GM18499 (cell line): ENCODE results near the gene ZNF134.

ENCODE experiments used
- ATAC-seq: cut with Tn5 transposase; IDR thresholded peaks from one replicate; pipeline ENCODE4 v1.9.1; 2021; ENCODE audit warnings: moderate number of reproducible peaks; ENCODE audit not compliant: insufficient read depth, unreplicated experiment

The ZNF134 gene

DNA sequence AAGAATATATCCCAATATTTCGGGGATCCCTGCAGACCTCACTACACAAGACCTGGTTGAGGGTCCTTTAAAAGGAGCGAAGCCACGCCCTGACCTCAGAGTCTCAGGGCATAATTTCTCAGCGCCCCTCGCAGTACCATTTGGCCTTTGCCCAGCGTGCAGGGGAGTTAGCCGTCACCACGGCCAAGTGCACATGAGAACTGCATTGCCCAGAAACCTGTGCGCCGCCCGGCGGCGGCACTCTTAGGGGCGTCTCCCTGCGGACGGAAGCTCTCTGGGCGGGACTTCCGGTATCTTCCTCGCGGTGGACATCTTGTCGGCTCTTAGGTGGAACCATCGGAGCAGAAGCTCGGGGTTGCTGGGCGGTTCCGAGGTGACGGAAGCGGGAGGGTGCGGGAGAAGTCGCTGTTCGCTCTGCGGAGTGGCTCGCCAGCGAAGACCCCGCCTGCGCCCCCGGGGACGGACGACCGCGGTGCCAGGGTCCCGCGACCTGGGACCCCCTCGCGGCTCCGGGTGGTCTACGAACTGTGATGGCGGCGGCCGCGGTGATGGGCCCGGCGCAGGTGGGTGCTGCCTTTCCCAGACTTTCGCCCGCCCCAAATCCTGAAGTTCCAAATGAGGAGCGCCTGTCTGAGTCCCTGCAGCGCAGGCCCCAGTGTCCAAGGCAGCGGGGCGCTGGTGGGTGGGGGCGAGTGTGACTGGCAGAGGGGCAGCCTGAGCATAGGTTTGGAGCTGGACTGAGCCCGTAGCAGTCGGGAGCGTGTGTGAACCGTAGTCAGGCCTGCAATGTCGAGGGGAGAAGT is at the start of gene ZNF134:
ZNF134 (plus strand) TSS at position 302 of the 803 bp plus-strand sequence. CDS start 5,227 bp downstream, outside the sequence.
- ATAC-seq, result no peak

GRCh38 chr19:57566396-57567265 is 47.4 kb upstream of the ZNF134 start:
- no peak for ATAC-seq

- no peak for ATAC-seq
Measured at GRCh38 chr19:57570707-57571106, 43.3 kb upstream of the ZNF134 start.

- ATAC-seq, result no peak
Measured at GRCh38 chr19:57572415-57572947, 41.6 kb upstream of the ZNF134 start.

DNA sequence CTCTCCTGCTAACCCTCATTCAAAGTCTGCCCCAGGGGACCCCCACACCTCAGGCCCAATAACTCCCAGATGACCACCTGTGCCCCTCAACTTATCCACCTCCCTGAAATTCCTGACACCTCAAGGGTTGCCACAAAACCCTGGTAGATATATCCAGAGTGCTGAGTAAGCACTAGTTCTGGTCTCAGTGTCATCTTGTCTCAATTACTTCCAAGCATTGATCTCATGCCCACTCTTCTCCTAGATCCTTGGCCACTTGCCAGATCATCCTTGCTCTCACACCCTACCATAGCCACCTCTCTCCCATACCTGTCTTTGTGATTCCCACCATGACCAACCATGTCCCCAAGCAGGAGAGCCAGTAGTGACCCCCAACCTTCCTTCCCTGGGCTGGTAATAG is 37.4 kb upstream of the ZNF134 start:
- no peak for ATAC-seq

- ATAC-seq, result peak; percentile 91
Measured at GRCh38 chr19:57578487-57579205, 35.4 kb upstream of the ZNF134 start, which contains the start of gene ZNF416. ZNF416 (minus strand) TSS chr19:57578911; CDS start chr19:57578704, 207 bp downstream.

DNA sequence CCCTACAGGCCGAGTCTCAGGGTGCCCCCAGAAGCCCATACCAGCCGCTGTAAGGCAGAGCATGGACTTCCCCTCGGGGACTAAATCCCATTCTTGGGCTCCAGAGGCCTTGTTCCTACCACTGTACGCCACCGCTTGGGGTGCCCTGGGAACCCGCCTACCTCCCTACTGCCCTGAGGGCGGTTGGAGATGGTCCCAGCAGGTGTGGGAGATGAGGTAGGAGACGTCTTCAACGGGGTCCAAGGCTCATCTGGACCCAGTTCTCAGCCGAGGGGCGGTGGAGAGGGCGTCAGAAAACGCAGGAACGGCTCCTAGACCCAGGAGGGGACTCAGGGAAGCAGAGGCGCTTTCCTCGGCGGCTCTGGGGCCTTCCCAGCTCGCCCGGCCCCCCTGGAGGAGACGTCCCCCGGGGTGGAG is 30.9 kb upstream of the ZNF134 start:
- no peak for ATAC-seq

GRCh38 chr19:57583521-57584416 is 30.3 kb upstream of the ZNF134 start, which contains the start of gene ZIK1:
ZIK1 (plus strand) TSS chr19:57584145; CDS start chr19:57584357, 212 bp downstream.
- no peak for ATAC-seq

DNA sequence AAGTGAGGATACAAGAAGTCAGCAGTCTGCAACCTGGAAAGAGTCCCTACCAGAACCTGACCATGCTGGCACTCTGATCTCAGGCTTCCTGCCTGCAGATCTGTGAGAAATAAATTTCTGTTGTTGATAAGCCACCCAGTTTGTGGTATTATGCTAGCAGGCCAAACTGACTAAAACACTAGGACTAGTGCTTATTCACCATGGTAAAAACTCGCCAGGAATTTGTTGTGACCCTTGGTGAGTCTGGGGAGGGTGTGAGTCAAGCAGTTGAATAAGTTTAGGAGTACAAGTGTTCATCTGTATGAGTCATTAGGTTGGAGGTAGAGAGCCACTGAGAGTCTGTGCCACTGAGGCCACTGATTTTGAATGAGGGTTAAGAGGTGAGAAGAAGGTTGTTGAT is 26.5 kb upstream of the ZNF134 start:
- ATAC-seq, result no peak

GRCh38 chr19:57599377-57599760 is 14.7 kb upstream of the ZNF134 start:
- ATAC-seq, result no peak

DNA sequence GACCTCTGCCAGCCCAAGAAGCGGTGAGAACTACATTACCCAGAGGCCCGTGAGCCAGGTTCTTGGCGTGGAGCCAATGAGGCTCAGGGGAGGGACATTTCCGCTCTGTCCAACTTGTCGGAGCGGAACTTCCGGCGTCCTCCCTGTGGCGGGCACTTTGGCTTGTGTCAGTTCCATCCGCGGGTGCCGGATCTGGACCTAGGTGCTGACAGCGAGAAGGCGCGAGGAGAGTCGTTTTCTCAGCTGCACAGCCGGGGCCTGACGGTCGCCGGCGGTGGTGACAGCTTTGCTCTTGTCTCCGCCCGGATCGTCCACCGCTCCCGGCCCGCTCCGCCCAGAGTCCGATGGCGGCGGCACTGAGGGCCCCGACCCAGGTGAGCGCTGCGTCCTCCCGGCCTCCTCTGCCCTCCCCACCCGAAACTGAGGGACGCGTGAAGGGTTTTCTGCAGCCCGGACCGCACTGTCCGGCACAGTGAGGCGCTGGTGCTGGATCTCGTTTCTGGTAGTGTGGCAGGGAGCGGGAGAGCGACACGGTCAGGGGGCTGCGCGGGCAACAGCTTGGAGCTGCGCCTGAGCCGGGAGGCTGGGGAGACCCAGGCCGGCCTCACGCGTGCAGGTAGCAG is 14.2 kb upstream of the ZNF134 start, which contains the start of gene ZNF530:
ZNF530 (plus strand) TSS at position 125 of the 623 bp plus-strand sequence. CDS start 4,461 bp downstream, outside the sequence.
- peak; percentile 59 for ATAC-seq

DNA sequence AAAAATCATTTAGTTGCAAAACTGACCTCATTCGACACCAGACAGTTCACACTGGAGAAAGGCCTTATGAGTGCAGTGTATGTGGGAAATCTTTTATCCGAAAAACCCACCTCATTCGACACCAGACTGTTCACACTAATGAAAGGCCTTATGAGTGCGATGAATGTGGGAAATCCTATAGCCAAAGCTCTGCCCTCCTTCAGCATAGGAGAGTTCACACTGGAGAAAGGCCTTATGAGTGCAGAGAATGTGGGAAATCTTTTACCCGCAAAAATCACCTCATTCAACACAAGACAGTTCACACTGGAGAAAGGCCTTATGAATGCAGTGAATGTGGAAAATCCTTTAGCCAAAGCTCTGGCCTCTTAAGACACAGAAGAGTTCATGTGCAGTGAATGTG is 7.1 kb upstream of the ZNF134 start:
- ATAC-seq, result no peak

DNA sequence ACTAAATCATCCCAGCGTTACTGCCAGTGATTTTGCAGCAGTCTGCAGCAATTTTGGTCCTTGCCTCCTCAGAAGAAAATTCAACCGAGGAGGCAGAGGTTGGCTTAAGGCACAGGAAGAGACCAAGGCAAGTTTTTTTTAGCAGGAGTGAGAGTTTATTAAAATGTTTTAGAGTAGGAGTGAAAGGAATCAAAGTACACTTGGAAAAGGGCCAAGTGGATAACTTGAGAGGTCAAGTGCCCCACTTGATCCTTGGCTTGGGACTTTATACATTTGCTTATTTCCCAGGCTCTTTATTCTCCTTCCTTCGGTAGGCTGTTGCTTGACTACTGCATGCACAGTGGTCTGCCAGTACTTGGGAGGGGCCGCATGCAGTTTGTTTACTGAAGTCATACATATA is 2.9 kb upstream of the ZNF134 start:
- ATAC-seq, result no peak

DNA sequence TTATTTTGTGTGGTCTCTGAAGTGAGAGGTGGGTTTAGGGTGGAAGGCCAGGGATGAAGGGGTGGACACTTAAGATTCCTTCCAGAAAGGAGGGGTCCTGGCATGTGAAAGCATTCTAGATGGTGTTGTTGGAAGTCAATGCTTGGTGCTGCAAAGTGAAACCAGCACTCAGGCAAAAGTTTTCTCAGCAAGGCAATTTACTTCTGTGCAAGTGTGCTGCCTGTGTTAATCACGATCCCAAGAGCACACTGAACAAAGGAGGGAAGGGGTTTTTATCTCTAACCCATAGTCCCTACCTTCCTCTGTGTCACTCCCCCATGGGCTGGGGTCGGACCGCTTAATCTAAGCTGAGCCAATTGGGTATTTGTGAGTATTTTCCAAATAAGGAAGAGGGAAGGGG is 1.3 kb downstream of the ZNF134 start:
- no peak for ATAC-seq

DNA sequence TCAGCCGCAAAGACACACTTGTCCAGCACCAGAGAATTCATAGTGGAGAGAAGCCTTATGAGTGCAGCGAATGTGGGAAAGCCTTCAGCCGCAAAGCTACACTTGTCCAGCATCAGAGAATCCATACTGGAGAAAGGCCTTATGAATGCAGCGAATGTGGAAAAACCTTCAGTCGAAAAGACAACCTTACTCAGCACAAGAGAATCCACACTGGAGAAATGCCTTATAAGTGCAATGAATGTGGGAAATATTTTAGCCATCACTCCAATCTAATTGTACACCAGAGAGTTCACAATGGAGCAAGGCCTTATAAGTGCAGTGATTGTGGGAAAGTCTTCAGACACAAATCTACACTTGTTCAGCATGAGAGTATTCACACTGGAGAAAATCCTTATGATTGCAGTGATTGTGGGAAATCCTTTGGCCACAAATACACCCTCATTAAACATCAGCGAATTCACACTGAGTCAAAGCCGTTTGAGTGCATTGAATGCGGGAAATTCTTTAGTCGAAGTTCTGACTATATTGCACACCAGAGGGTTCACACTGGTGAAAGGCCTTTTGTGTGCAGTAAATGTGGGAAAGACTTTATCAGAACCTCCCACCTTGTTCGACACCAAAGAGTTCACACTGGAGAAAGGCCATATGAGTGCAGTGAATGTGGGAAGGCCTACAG is 6.8 kb downstream of the ZNF134 start:
- no peak for ATAC-seq

- no peak for ATAC-seq
Measured at GRCh38 chr19:57623091-57623490, 9.0 kb downstream of the ZNF134 start.

GRCh38 chr19:57632987-57633831 is 19.2 kb downstream of the ZNF134 start, which contains the start of gene ZNF211:
ZNF211 (plus strand) TSS chr19:57633168; CDS start chr19:57633347, 179 bp downstream.
- ATAC-seq, result peak; percentile 92
